Astrocyte of the hippocampus (primary cell): ENCODE data around the gene STAG3.
A peak's percentile ranks its signal among the peaks of the same experiment; 100 is the strongest.

Source experiments
- DNase-seq: peaks from one replicate; pipeline ENCODE4 v3.0.0; 2011; ENCODE audit warnings: low read depth, low spot score

STAG3 gene

GRCh38 chr7:100154651-100155491 is 22.8 kb upstream of the STAG3 start:
- no peak for DNase-seq

DNA sequence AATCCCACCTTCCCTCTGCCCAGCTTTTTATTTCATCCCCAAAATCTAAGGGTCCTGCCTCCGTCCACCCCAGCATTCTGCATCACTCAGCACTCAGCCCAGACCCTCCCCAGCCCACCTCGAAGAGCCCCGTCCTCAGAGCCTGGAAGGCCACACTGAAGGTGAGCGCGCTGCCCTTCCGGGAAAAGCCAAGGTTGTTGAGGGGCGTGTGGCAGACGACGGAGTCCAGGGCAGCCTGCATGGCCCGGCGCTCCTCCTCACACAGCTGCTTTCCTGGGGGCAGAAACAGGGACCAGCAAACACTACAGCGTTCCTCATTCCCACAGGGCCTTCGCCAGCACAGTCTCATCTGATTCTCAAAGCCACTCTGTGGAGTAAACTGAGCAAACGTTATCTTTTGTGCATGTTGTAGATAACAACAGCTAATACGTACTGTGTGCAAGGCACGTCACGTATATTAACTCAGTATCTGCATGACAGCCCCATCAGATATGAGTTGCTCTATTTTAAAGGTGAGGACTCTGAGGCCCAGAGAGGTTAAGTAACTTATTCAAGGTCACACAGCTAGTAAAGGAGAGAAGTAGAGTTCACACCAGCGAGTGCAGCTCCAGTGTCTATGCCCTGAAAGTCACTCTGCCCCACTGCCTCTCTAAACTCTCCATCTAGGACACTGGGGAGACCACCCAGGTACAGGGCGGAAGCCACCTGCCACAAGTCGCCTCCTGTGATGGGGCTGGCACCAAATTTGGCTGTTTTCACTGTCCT is 22.0 kb upstream of the STAG3 start:
- no peak for DNase-seq

GRCh38 chr7:100156331-100157068 is 21.2 kb upstream of the STAG3 start:
- DNase-seq = peak; percentile 16

- DNase-seq = no peak
Observed at GRCh38 chr7:100157069-100157333, 20.7 kb upstream of the STAG3 start.

DNA sequence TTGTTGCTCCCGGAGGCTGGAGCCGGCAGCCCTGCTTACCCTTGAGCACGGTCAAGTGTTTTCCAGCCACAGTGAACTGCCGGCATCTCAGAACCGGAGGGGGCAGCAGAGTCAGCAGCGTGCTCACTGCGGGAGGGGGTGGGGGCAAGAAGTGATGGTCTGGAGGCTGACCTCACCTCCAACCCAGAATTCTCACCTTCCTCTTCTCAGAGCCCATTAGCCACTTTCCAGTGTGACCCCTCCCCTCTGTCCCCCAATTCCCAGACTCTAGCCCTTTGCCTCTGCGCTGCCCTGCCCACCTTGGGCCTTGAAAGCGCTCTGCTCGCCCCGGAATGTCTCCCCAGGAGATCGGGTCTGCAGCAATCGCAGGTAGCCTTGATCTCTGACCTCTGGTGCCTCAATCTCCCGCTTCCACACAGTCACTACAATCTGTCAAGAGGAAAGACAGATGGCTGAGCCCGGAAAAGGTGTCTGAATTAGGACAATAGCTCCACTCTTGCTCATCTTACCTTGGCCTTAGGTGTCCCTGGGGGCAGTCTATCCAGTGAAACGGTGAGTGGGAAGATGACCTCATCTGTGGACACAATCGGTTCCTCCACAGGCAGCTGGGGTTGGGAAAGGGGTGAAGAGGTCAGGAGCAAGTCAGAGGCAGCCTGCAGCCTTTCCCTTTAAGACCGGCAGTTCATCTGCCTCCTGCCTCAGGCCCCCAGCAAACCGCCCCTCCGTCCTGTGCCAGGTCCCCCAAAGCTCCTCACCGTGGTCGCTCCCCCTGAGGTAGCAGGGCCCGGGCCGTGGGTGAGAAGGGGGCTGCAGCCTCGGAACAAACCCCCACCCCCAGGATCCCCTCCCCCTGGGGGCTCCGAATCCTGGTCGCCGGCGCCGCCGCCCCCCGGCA is 20.1 kb upstream of the STAG3 start:
- DNase-seq = peak; percentile 47

DNA sequence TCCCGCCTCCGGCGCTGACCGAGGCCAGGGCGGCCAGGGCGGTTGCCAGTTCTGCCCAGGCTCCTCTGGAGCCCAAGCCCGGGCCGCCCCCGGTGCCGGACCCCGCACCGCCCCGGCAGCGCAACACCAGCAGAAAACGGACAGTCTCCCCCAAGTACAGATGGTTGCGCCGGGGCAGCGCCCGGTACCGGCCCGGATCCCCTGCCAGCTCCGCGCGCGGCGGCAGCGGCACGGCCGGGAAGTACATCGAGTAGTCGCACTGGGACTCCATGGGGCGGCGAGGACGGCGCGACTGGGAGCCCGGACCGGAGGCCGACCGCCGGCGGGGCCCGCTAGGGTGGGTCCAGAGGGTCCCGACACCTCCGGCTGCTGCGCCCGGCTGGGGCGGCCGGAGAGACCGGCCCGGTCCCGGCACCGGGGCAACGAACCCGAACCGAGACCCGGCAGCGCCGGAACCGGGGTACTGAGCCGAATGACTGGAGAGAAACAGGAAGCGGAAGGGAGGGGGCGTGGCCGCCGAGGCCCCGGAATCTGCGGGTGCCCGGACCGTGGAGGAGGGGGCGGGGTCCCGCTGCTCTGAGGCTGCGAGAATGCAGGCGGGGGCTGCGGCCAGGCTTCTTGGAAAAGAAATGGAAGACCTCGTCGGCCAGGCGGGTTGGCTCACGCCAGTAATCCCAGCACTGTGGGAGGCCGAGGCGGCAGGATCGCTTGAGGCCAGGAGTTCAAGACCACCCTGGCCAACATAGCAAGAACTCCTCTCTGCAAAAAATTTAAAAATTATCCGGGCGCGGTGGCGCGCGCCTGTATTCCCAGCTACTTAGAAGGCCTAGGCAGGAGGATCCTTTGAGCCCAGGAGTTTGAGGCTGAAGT is 19.3 kb upstream of the STAG3 start, which contains the start of gene TRAPPC14:
Gene TRAPPC14, minus strand, starts transcription at position 495 of the 870 bp plus-strand sequence. Its CDS starts 224 bp downstream, at position 271.
- peak; percentile 95 for DNase-seq

DNA sequence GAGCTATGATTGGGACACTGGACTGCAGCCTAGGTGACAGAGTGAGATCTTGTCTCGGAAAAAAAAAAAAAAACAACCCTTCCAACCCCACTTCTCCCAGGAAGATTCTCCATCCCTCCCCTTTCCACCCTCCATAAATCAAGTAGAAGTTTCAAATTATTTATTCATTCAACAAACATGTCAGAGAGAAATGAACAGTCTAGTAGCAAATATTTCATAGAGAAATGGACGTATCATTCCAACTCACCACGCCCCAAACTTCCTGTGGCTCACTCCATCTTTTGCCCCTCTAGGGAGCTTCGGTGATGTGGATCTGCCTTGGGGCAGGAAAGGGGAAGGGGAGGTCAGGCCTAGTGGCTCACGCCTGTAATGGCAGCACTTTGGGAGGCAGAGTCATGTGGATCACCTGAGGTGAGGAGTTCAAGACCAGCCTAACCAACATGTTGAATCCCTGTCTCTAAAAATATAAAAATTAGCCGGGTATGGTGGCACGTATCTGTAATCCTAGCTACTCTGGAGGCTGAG is 18.6 kb upstream of the STAG3 start:
- DNase-seq = no peak

DNA sequence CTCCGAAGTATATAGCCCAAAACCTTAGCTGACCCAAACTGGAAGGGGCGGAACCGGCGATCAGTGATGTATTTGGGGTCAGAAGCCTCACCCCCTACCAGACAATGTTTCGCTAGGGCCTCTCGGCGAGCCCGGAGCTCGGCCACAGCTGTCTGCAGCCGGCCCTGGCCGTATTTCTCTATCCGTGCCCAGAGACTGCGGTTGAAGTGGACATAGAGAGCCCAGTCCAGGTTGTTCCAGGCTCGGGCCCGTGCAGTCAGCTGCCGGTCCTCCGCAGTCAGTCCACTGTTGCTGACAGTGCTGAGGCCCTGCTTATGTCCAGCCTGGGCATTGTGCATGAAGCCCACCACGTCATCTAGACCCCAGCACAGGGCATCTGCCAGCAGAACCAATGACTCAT is 17.7 kb upstream of the STAG3 start:
- no peak for DNase-seq

DNA sequence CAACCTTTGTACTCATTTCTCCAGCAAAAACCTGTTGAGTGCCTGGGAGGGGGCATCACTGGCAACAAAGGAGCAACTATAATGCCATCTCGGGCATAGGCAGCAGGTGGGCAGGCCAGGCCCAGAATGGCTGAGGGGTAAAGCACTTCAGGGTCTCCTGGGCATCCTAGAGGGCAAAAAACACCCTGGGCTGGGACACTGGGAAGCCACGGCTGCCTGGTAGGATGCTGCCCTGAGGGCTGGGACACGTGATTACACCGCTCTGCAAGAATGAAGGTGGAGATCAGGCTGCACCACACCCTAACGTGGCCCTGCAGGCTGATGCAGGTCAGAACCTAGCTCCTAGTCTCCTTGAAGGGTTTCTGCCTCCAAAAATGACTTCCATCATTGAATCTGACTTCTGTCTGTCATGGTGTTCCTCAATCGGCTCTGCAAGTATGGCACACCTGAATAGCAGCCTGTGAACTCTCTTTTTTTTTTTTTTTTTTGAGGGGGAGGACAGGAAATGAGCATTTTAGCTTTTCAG is 14.6 kb upstream of the STAG3 start:
- no peak for DNase-seq

DNA sequence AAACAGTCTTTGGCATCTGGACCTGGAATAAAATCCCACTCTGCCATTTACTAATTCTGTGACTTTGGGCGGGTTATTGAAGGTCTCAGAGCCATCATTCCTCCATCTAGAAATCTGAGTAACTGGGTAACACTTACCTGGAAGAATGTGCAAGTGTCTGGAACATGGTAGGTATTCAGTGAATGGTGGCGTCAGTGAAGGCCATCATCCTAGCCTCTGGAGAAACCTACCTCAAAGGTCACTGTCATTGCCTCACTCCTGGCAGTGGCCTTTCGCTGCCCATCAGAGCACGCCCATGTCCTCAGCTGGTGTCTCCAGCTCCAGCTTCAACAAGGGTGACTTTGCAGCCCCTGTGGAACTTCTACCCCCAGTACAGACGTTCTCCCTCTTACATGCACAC is 13.8 kb upstream of the STAG3 start:
- DNase-seq = no peak

DNA sequence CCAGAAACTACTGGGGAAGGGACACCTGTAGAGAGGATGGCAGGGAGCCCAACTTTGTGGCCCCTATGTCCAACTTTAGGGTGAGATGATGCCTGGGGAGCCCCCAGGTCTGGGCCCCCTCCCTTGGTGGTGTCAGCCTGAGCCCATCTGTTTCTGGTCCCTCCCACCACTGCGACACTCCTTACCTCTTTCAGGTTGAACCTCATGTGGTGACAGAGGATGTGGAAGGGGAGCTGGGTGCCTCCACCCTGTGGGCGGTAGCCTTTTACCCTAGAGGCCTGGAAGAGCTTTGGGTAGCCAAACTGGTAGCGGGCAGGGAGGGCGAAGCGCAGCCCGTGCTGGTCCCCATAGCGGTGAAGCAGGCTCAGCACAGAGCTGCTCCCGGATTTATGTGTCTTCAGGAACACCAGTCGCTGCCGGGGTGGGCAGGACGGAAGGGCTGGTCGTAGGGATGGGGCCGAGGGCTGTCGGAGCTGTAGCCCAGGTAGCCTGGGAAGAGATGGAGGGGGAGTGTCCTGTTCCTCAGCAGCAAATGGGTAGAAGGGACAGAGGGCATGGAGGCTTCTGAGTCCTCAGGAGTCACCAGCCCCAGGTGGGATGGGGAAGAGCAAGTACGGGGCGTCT is 11.3 kb upstream of the STAG3 start:
- no peak for DNase-seq

GRCh38 chr7:100166970-100167911 is 10.5 kb upstream of the STAG3 start:
- no peak for DNase-seq

DNA sequence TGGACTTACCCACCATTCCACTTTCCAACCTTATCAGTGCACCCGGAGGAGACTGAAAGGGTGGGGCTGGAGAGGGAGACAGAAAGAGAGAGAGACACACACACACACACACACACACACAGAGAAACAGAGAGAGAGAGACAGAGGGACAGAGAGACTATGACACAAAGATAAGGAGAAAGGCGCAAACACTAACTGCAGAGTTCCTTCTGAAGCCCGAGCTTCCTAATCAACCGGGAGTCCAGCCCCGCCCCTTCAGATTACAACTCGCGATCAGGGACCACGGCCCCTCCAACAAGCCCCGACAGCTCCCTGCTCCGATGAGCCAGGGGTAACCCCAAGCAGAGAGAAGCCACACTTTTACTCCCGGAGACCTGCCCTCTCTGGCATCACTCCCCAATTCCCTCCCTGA is 9.8 kb upstream of the STAG3 start:
- peak; percentile 45 for DNase-seq

GRCh38 chr7:100169147-100169850 is 8.4 kb upstream of the STAG3 start:
- no peak for DNase-seq

DNA sequence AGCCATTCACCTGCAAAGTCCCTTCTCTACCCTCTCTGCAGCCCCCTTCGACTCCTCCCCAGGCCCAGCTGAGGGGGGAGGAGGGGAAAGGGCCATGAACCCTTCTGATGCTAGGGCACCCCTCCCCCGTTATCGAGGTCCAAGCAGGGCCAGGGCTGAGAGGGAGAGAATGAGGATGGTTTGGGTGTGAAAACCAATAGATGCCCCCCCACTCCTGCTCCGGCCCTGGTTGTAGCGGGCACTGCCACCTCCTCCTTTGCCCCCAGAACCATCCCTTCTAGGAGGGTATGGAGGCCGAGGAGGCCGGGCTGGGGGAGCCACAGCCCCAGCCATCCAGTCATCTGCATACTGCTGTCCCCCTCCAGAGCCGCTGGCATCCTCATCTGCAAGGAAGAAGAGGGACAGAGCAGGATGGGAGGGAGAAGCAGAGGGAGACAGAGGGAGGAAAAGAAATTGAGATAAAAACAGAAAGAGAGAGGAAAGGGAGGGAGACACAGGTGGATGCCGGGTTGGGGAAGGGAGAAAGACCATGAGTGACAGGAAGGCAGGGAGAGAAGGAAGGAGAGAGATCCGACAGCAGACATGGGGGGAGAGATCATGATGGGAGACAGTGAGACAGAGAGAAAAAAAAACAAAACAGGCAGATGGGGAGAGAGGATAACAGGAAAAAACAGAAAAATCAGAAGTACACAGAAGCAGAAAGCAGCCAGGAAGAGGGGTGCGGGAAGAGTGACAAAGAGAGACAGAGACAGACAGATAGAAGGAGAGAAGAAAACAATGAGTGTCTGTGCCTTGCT is 7.4 kb upstream of the STAG3 start:
- DNase-seq = no peak

DNA sequence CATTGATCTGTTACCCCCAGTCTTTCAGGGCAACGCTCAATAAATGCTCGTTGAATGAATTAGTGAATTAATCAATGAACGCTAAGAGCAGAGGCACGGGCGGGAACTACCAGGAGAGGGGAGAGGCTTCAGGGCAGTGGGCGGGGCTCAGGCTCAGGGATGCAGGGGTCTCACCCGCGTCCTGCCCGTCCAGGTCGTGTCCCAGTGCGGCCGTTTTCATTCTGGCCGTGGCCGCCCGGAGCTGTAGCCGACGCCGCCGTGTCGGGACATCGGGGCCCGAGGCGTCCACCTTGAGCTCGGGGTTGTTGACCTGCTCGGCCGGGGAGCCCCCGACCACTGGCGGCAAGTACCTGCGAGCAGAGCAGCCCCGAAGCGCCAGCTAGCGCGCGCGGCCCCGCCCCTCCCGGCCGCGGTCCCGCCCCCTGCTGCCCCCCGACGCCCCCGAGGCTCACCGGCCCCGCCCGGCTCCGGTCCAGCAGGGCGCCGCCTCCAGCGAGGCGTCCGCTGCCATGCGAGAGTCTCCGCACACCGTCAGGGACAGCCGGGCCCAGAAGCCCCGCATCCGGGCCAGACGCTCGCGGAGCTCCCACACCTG is 6.5 kb upstream of the STAG3 start:
- DNase-seq = peak; percentile 27
